Coronary artery (tissue), 2 donors: ENCODE results near the gene ABLIM3.

Experiments
- DNase-seq: peaks from one replicate; pipeline ENCODE4 v3.0.0-alpha.2; 2017; ENCODE audit warnings: low spot score
- H3K27ac ChIP-seq, 2 donors: fragments of 200-600 bp; sonication (generic); one replicate each; pipeline ENCODE4 v1.5.1; 2016 to 2019
- H3K4me3 ChIP-seq: fragments of 200-600 bp; sonication (generic); 2 replicates; pipeline ENCODE4 v1.5.1; 2016; ENCODE audit warnings: mild to moderate bottlenecking, moderate library complexity
- TF ChIP-seq, protein P1 (sequence below): fragments of 200-600 bp; sonication (generic); IDR thresholded peaks from one replicate; pipeline ENCODE4 v1.5.1; 2019; ENCODE audit warnings: antibody characterized with exemption

The ABLIM3 gene

DNA sequence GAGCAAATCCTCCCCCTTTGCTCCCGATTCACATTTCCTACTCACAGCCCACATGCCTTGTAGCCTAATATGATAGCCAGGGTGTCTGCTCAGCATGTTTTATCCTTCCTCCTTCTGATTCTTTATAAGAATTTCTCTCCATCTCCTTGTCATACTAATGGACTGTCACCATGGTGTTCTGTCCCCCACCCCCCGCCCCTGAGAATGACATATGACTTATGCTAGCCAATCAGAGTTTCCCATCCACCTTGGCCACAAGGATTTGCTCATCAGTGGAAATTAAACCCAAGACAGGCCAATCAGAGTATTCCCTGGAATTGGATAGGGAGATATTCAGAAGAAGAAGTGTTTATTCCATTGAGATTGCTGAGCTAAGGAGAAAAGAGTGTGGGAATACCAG, 16.0 kb downstream of the ABLIM3 start:
- H3K4me3 ChIP-seq: no peak overlapping the region
- DNase-seq: no peak
- no peak overlapping the region for H3K27ac ChIP-seq
- TF ChIP-seq, protein P1, sequence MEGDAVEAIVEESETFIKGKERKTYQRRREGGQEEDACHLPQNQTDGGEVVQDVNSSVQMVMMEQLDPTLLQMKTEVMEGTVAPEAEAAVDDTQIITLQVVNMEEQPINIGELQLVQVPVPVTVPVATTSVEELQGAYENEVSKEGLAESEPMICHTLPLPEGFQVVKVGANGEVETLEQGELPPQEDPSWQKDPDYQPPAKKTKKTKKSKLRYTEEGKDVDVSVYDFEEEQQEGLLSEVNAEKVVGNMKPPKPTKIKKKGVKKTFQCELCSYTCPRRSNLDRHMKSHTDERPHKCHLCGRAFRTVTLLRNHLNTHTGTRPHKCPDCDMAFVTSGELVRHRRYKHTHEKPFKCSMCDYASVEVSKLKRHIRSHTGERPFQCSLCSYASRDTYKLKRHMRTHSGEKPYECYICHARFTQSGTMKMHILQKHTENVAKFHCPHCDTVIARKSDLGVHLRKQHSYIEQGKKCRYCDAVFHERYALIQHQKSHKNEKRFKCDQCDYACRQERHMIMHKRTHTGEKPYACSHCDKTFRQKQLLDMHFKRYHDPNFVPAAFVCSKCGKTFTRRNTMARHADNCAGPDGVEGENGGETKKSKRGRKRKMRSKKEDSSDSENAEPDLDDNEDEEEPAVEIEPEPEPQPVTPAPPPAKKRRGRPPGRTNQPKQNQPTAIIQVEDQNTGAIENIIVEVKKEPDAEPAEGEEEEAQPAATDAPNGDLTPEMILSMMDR: no peak

DNA sequence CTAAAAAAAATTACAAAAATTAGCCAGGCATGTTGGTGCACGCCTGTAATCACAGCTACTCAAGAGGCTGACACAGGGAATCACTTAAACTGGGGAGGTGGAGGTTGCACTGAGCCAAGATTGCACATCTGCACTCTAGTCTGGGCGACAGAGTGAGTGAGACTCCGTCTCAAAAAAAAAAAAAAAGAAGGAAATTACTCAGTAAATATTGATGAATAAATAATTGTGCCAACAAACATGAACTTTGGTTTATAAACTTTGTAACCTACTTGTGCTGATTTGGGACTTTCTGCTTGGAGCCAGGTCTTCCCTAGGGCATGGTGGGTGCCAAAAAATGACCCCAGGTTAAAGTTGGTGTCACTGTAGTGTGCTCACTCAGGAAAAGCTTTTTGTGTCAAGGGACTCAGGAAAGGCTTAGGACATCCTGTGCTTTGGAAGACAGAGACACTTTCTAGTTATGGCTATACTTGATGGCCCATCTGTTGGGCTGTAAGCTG, 19.0 kb downstream of the ABLIM3 start:
- no peak overlapping the region for H3K27ac ChIP-seq
- H3K4me3 ChIP-seq: no peak overlapping the region
- DNase-seq: no peak
- TF ChIP-seq, protein P1: no peak

DNA sequence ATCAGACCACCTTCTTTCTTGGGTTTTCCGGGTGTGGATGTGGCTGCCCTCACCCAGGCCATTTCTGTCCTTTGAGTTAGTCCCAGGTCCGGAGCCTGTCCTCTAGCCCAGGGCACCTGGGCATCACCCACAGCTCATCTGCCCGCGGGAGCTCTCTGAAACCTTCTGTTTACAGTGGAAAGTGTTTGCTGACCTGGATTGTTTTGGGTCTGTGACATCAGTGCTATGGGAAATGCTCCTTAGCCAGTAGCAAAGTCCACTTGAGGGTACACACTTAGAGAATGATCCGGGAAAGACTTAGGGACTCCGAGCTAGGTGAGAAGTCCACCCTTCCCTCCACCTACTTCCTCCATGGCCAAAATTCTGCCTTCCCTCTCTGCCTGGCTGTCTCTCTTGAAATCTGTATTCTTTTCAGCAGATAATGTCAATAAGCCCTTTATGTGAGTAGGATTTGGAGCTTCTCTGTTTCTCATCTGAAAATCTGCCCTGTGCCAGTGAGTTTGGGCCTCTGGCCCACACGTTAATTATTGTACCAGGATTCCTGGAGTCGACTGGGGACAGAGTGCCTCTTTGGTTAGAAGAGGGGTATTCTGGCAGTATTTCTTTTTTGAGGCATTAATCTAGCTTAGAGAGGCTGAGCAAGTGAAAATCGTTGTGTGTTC, 19.9 kb downstream of the ABLIM3 start:
- TF ChIP-seq, protein P1: no peak
- Histone ChIP-seq H3K4me3 (no peak overlapping the region), H3K27ac (no peak overlapping the region)
- no peak for DNase-seq

DNA sequence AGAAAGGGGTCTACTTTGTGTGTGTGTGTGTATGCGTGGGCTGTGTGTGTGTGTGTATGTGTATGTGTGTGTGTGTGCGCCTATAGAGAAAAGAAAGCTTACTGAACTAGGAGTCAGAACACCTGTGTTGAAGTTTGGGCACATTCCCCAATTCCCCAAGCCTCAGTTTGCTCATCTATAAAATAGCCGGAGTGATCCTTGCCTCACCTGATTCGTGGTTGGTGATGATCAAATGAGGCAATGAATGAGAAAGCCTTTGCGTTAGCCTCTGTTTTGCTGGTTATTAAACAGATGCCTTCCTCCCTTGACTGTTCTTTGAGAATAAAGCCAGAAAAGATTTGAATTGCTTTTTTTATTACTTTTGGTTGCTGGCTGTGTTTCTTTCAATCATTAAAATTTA, 20.6 kb downstream of the ABLIM3 start:
- Histone ChIP-seq H3K4me3 (no peak overlapping the region), H3K27ac (no peak overlapping the region)
- DNase-seq: no peak
- TF ChIP-seq, protein P1: no peak

DNA sequence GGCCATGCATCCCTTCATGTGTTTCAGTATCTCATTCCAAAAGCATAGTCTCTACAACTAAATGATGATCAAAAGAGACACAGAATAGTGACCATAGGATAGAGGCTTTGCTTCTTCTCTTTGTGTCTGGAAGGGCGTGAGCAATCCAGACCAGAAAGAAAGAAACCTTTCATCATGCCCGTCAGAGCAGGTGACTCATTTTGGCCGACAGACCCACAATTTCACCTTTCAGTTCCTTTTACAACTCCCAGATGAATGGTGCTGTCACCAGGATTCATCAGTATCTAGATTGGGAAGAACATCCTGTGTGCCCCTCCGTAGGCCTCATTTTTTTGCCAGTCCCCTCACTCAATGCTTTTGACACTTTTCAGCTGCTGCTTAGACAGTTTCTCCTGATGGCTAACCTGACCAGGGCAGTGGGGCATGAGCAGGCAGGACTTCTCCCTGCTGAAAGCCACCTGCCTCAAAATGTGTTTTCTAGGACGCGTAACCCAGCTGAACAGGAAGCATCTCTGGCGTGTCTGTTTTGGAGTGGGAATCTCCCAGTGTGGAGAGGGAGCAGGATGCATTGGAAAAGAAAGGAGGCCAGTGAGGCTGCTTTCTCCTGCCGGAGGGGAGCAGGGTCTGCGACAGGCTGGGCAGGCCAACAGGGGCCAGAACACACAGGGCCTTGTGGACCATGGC, 21.2 kb downstream of the ABLIM3 start:
- TF ChIP-seq, protein P1: no peak
- DNase-seq: no peak
- Histone ChIP-seq H3K4me3 (no peak overlapping the region), H3K27ac (no peak overlapping the region)

DNA sequence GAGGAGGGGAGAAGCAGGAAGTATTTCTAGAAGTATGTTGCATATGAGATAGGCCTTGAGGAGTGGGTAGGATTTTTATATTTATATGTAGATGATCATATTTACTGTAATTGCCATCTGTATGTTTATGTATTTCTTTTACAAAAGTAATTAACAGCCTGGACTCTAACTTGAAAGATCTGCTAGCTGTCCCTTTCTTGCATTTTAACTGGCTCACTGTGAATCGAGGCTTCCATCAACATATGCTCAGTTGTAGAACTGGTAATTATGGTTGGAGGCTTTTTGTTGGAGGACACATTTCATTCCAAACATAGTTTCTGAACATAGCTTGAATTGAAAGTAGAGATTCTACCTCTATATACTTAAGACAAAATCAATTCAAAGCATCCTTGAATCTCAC, 23.4 kb downstream of the ABLIM3 start:
- Histone ChIP-seq H3K4me3 (no peak overlapping the region), H3K27ac (no peak overlapping the region)
- TF ChIP-seq, protein P1: no peak
- DNase-seq: no peak

DNA sequence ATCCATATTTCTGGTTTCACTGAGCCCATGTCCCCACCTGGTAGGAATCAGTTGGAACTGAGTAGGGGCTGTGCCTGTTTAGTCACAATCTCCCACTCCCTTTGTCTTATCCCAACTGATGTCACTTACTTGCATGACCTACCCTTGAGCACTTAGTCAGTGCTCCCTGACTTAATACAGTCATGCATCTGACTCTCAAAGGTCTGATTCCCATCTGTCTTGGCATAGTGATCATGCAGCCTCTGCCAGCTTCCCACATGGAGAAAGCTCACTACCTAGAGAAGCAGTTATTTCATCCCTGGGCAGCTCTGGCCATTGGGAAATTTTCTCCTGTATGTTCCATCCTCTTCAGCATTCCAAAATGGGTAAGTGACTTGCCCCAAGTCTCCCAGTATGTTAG, 24.8 kb downstream of the ABLIM3 start:
- Histone ChIP-seq H3K4me3 (no peak overlapping the region), H3K27ac (no peak overlapping the region)
- DNase-seq: no peak
- TF ChIP-seq, protein P1: no peak
